PFSK-1 (cell line): Measurements from ENCODE around the gene ESRRG.
A peak's percentile ranks its signal among the peaks of the same experiment; 100 is the strongest.

ENCODE experiments used
- FOXP2 ChIP-seq: optimal IDR thresholded peaks from 2 replicates; pipeline ENCODE3; 2011; ENCODE audit warnings: borderline replicate concordance, control low read depth, inconsistent platforms; ENCODE audit not compliant: insufficient read depth; ENCODE audit errors: extremely low read length, extremely low read depth
- POLR2AphosphoS5 ChIP-seq: IDR thresholded peaks from 2 replicates; pipeline ENCODE4 v1.6.1; 2012; ENCODE audit warnings: low read depth, mild to moderate bottlenecking, control low read depth, low read length, moderate library complexity
- SIN3A ChIP-seq: IDR thresholded peaks from 2 replicates; pipeline ENCODE4 v1.6.1; 2012; ENCODE audit warnings: mild to moderate bottlenecking, low read length, moderate library complexity, borderline replicate concordance; ENCODE audit not compliant: insufficient read depth
- TAF1 ChIP-seq: IDR thresholded peaks from 2 replicates; pipeline ENCODE4 v1.6.1; 2012; ENCODE audit warnings: low read length, control low read depth, borderline replicate concordance; ENCODE audit not compliant: insufficient read depth
- TF ChIP-seq, protein P1 (sequence below), 2 experiments: IDR thresholded peaks; 2 replicates each; pipeline versions ENCODE4 v1.6.1 to v1.8.0; 2011 to 2012; ENCODE audit warnings: low read depth in 2 of 2, low read length in 2 of 2, control low read depth in 1 of 2, inconsistent platforms in 1 of 2, mild to moderate bottlenecking in 1 of 2, moderate library complexity in 1 of 2; ENCODE audit not compliant: insufficient read depth in 1 of 2

The ESRRG gene

GRCh38 chr1:216607067-216607697 is 116.0 kb downstream of the ESRRG start:
- no peak for TF ChIP-seq SIN3A
- no peak for TF ChIP-seq POLR2AphosphoS5
- TF ChIP-seq TAF1: no peak
- TF ChIP-seq FOXP2: no peak
- TF ChIP-seq, protein P1, sequence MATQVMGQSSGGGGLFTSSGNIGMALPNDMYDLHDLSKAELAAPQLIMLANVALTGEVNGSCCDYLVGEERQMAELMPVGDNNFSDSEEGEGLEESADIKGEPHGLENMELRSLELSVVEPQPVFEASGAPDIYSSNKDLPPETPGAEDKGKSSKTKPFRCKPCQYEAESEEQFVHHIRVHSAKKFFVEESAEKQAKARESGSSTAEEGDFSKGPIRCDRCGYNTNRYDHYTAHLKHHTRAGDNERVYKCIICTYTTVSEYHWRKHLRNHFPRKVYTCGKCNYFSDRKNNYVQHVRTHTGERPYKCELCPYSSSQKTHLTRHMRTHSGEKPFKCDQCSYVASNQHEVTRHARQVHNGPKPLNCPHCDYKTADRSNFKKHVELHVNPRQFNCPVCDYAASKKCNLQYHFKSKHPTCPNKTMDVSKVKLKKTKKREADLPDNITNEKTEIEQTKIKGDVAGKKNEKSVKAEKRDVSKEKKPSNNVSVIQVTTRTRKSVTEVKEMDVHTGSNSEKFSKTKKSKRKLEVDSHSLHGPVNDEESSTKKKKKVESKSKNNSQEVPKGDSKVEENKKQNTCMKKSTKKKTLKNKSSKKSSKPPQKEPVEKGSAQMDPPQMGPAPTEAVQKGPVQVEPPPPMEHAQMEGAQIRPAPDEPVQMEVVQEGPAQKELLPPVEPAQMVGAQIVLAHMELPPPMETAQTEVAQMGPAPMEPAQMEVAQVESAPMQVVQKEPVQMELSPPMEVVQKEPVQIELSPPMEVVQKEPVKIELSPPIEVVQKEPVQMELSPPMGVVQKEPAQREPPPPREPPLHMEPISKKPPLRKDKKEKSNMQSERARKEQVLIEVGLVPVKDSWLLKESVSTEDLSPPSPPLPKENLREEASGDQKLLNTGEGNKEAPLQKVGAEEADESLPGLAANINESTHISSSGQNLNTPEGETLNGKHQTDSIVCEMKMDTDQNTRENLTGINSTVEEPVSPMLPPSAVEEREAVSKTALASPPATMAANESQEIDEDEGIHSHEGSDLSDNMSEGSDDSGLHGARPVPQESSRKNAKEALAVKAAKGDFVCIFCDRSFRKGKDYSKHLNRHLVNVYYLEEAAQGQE (IDR thresholded peaks at IDR 0.05; ENCODE audit: insufficient read depth in 1 of 2, low read depth in 2 of 2, low read length in 2 of 2): no peak

- TF ChIP-seq POLR2AphosphoS5 (no peak), SIN3A (no peak), TAF1 (no peak), FOXP2 (no peak)
- TF ChIP-seq, protein P1 (IDR thresholded peaks at IDR 0.05; ENCODE audit: insufficient read depth in 1 of 2, low read depth in 2 of 2, low read length in 2 of 2): no peak
Observed at GRCh38 chr1:216606047-216606637, 117.1 kb downstream of the ESRRG start.

GRCh38 chr1:216604771-216605170 is 118.5 kb downstream of the ESRRG start:
- TF ChIP-seq SIN3A (no peak), FOXP2 (no peak), TAF1 (no peak), POLR2AphosphoS5 (no peak)
- TF ChIP-seq, protein P1 (IDR thresholded peaks at IDR 0.05; ENCODE audit: insufficient read depth in 1 of 2, low read depth in 2 of 2, low read length in 2 of 2): no peak

DNA sequence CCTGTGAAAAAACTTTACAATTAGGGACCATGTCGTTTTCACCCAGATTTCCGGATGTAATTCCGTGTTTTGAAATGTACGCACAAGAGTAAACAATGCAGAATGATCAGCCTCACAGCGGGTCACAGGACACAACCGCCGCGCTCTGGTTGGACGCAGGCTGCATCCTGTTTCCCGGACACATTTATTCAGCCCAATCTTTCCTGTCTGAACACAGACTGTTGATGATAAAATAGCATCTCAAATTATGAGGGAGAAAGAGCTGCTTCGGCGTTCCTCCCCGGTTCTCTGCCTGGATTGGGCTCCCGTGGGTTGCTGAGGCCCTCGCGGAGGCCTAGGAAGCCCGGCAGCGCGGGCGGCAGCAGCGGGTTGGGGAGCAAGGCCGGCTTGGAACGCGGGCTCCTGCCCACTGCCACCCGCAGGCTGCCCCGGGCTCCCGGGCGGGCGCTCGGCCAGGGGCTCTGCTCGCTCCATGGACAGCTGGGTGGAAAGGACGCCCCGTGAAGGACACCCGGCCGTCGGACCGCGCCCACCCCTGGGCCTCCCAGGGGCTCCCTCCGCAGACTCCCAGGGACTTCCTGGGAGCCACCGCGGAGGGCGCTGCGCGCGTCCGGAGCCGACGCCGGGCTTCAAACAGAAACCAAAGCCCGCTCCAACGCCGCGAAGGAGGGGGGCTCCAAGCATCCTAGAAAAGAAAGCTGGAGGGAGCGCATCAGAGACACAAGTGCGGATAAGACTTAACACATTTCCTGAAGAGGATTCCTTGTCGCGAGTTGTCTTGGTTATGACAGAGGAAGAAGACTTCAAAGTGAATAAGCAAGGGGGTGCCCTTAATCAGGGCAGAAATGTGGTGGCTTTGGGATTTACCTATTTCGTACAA is 122.3 kb downstream of the ESRRG start:
- TF ChIP-seq POLR2AphosphoS5 (no peak; the same call in 1 of the 2 replicates), FOXP2 (peak; percentile 96), SIN3A (no peak), TAF1 (no peak)
- TF ChIP-seq, protein P1 (IDR thresholded peaks at IDR 0.05; ENCODE audit: insufficient read depth in 1 of 2, low read depth in 2 of 2, low read length in 2 of 2): no peak
